GM19351 (cell line): ENCODE data around the gene GFPT1.

ENCODE experiments used
- ATAC-seq: cut with Tn5 transposase; IDR thresholded peaks from one replicate; pipeline ENCODE4 v1.9.1; 2021; ENCODE audit warnings: mild to moderate bottlenecking, moderate library complexity; ENCODE audit not compliant: unreplicated experiment

GFPT1 gene

DNA sequence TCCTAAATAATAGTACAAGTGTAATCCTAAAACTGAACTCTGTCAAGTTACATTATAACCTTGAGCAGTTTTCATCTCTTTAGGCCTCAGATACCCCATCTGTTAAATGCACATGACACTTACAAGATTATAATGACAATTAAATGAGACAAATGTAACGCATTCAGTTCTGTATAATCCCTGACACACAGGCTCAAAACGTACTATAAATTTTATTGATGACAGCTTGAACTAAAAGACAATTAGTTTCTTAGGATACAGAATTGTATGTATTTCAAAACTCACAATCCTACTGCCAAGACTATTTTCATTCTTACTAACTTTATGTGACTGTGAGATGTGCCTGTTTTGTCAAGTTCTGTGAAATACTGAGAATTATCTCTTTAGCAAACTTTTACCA, 56.2 kb downstream of the GFPT1 start:
- no peak for ATAC-seq

GRCh38 chr2:69322631-69323030, 64.4 kb downstream of the GFPT1 start:
- no peak for ATAC-seq

DNA sequence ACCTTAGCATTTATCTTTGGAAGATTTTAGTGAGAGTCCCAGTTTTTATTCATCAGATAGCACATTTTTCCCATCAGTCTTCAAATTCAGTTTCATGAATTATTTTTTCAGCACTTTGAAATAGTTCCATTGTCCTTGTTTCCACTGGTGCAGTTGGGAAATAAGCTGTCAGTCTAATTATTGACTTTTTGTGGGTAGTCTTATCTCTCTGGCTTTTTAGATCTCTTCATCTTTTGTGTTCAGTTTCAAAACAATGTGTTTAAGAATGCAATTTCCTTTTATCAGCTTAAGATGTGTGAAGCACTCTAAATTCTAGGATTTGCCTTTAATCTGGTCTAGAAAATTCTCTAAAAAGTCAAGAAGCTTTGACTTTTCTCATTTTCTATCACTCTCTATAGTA, 70.5 kb downstream of the GFPT1 start:
- no peak for ATAC-seq

- ATAC-seq, result no peak
Measured at GRCh38 chr2:69315160-69315761, 71.8 kb downstream of the GFPT1 start.

- no peak for ATAC-seq
Measured at GRCh38 chr2:69311024-69311416, 76.0 kb downstream of the GFPT1 start.

DNA sequence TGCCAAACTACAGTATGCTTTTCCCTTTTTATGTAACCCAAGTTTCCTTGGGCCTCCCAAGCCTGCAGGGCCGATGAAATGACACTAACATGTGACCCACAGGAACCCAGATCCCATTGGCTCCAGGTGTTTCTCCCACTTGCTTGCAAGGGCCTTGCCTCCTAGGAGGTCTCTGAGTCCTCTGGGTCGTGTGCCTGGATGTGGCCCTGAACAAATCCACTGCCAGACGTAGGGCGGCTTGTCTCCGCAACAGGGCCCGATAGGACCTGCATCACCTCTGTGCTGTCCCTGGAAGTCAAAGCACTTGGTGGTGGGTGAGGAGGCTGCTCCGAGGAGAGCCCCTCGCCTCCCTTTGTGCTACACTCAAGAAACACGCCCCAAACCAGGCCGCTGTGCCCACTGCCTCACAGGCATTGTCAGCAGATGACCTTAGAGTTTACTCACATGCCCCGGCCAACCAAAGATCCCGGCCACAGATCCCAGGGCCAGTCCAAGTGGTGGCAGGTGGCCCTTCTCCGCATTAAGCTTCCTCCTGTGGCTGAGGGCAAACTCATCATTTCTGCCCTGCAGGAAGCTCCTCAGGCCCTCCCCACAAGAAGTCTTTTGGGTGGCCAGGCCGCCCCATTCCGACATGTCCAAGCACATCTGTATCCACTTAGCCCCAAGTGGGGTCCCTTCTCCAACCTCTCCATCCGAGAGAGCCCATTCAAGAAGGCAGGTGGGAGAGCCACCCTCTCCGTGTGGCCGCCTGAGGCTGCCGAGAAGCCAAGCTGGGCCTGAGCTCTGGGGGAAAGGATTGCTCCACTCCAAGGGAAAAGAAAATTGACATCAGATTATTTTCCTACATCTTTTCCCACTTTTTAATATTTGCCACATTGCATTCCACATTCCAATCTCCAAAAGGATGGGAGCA, 76.7 kb downstream of the GFPT1 start:
- no peak for ATAC-seq

GRCh38 chr2:69309351-69310110, 77.5 kb downstream of the GFPT1 start:
- no peak for ATAC-seq

GRCh38 chr2:69308338-69308737, 78.7 kb downstream of the GFPT1 start:
- no peak for ATAC-seq

DNA sequence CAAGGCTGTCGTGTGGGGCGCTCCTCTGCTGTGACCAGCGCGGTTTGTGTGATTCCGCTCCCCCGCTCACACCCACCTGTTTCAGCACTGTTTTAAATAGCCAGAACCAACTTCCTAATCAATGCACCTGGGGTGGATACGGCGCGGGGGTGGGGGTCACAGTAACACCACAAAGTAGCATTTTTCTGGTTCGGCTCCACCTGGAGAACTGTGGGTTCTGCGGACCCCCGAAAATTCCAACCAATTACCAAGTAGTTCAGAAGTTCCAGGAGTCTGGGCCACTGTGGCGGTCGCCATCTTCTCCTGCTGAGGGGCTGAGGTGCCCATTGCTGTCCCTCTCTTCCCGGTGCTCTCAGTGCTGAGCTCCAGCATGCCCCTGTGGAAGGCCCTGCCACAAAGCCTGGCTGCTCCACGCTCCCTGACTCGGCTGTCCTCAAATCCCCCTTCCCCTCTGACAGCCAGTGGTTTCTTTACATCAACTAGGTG, 79.4 kb downstream of the GFPT1 start:
- peak; percentile 93 for ATAC-seq

GRCh38 chr2:69306822-69307578, 80.0 kb downstream of the GFPT1 start:
- ATAC-seq, result peak; percentile 69

- no peak for ATAC-seq
Measured at GRCh38 chr2:69306393-69306821, 80.6 kb downstream of the GFPT1 start.

GRCh38 chr2:69305712-69306392, 81.2 kb downstream of the GFPT1 start:
- ATAC-seq, result no peak

- no peak for ATAC-seq
Measured at GRCh38 chr2:69305166-69305565, 81.9 kb downstream of the GFPT1 start.

DNA sequence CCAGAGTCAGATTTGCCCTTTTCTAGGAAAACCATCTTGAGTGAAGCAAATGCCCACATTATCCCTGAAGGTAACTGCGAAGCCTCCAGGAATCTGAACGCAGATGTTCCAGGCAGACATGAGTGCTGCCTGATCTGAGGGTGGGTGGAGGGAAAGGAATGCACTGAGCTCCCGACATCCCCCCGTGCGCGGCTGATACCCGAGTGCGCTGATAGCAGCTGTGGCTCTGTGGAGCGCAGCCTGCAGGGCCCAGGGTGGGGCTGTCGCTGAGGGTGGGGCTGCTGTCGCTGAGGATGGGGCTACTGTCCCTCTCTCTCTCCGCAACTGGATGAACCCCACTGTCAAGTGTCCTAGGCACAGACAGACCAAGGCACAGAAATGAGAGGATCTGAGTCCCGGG, 82.4 kb downstream of the GFPT1 start:
- ATAC-seq, result no peak

DNA sequence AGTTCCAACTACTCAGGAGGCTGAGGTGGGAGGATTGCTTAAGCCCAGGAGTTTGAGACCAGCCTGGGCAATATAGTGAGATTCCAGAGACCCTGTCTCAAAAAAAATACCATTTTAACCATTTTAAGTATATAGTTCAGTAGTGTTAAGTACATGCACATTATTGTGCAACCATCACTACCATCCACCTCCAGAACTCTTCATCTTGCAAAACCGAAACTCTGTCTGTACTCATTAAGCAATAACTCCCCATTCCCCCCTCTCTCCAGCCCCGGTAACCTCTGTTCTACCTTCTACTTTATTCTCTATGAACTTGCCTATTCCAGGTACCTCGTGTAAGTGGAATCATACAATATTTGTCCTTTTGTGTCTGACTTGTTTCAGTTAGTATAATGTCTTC, 86.4 kb downstream of the GFPT1 start:
- ATAC-seq, result no peak

- ATAC-seq, result no peak
Measured at GRCh38 chr2:69299772-69300516, 87.1 kb downstream of the GFPT1 start.

DNA sequence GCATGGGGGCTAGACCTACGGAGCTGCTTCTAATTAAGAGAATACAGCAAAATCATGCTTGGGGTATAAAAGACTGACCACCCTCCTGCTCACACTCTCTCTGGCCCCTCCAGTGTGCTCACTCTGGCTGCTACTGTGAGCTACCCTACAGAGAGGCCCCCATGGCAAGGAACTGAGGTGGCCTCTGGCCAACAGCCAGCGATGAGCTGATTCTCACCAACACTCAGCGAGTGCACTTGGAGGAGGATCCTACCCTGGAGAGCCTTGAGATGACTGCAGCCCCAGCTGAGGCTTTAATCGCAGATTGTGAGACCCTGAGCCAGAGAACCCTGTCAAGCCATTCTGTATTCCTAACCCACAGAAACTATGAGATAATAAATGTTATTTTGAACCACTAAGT, 88.2 kb downstream of the GFPT1 start:
- ATAC-seq, result no peak

DNA sequence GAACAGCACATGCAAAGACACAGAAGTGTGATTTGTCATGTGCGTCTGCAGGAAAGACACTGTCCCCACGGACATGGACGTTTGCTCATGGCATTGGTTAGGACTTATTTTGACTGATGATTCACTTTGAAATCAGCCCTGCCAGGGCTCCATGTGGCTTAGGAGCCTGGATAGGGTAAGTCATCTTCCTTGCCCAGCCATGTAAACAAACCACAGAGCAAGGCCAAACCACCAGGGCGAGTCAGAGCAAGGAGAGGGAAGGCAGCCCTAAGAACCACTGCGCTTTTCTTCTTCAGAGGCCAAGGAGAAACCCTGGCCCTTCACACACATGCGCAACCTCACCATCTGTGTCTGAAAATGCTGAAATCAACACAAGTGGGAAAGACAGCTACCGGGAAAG, 88.8 kb downstream of the GFPT1 start:
- no peak for ATAC-seq

- no peak for ATAC-seq
Measured at GRCh38 chr2:69297216-69297615, 89.8 kb downstream of the GFPT1 start.

- ATAC-seq, result no peak
Measured at GRCh38 chr2:69296421-69296820, 90.6 kb downstream of the GFPT1 start.
